H1 (cell line): ENCODE data around the gene TYW5.

Experiments used
- CTCF ChIP-seq, 3 experiments: IDR thresholded peaks; 1 replicate in 2 of 3; 2 replicates in 1 of 3; pipeline versions ENCODE4 v1.5.1 to v1.6.1; 2011; ENCODE audit warnings: low read length in 3 of 3, mild to moderate bottlenecking in 3 of 3, inconsistent platforms in 2 of 3, low read depth in 1 of 3, moderate library complexity in 1 of 3; ENCODE audit not compliant: insufficient read depth in 1 of 3; ENCODE audit errors: control extremely low read depth in 1 of 3
- EP300 ChIP-seq, 2 experiments: IDR thresholded peaks; 1 replicate in 1 of 2; 2 replicates in 1 of 2; pipeline ENCODE4 v1.6.1; 2011 to 2012; ENCODE audit warnings: low read depth in 2 of 2, low read length in 2 of 2, mild to moderate bottlenecking in 2 of 2, borderline replicate concordance in 1 of 2, inconsistent platforms in 1 of 2, moderate library complexity in 1 of 2
- HDAC2 ChIP-seq, 2 experiments: fragments of 300-600 bp in 1 of 2; sonication (generic) in 1 of 2; IDR thresholded peaks; 2 replicates each; pipeline ENCODE4 v1.6.1; 2011 to 2012; ENCODE audit warnings: low read depth in 2 of 2, low read length in 2 of 2, mild to moderate bottlenecking in 2 of 2, moderate library complexity in 2 of 2, borderline replicate concordance in 1 of 2, inconsistent platforms in 1 of 2
- JUND ChIP-seq: IDR thresholded peaks from 2 replicates; pipeline ENCODE4 v1.6.1; 2011; ENCODE audit warnings: mild to moderate bottlenecking, improper control_type of control experiment, low read length
- MAX ChIP-seq: IDR thresholded peaks from 2 replicates; pipeline ENCODE4 v1.6.1; 2012; ENCODE audit warnings: inconsistent platforms
- POLR2A ChIP-seq, 2 experiments: IDR thresholded peaks; 1 replicate in 1 of 2; 2 replicates in 1 of 2; pipeline ENCODE4 v1.6.1; 2011; ENCODE audit warnings: low read depth in 2 of 2, low read length in 2 of 2, mild to moderate bottlenecking in 2 of 2; ENCODE audit errors: control extremely low read depth in 1 of 2
- POLR2AphosphoS5 ChIP-seq: IDR thresholded peaks from 2 replicates; pipeline ENCODE4 v1.6.1; 2011; ENCODE audit warnings: low read depth, low read length
- RAD21 ChIP-seq, 2 experiments: IDR thresholded peaks in 1 of 2; conservative IDR thresholded peaks in 1 of 2; 2 replicates each; pipeline ENCODE4 v1.6.1; 2011; ENCODE audit warnings: low read depth in 2 of 2, low read length in 2 of 2, improper control_type of control experiment in 1 of 2, inconsistent platforms in 1 of 2, mild to moderate bottlenecking in 1 of 2, moderate library complexity in 1 of 2
- SIRT6 ChIP-seq: IDR thresholded peaks from one replicate; pipeline ENCODE4 v1.7.1; 2012; ENCODE audit warnings: low read length, inconsistent platforms
- SIX5 ChIP-seq: IDR thresholded peaks from 2 replicates; pipeline ENCODE4 v1.6.1; 2011; ENCODE audit warnings: mild to moderate bottlenecking, low read depth, low read length
- TCF12 ChIP-seq: IDR thresholded peaks from 2 replicates; pipeline ENCODE4 v1.6.1; 2011; ENCODE audit warnings: low read depth, mild to moderate bottlenecking, low read length

- TF ChIP-seq POLR2A (IDR thresholded peaks at IDR 0.05; ENCODE audit: control extremely low read depth in 1 of 2, low read depth in 2 of 2, low read length in 2 of 2) (no peak), RAD21 (IDR thresholded peaks at IDR 0.05 in 1 of 2, conservative IDR thresholded peaks at IDR 0.05 in 1 of 2; ENCODE audit: low read depth in 2 of 2, low read length in 2 of 2) (peak; percentile 91 to 93), CTCF (IDR thresholded peaks at IDR 0.05; ENCODE audit: control extremely low read depth in 1 of 3, insufficient read depth in 1 of 3, low read depth in 1 of 3, low read length in 3 of 3) (peak; percentile 29 to 81 (median 75)), POLR2AphosphoS5 (no peak), JUND (no peak), EP300 (IDR thresholded peaks at IDR 0.05; ENCODE audit: borderline replicate concordance in 1 of 2, low read depth in 2 of 2, low read length in 2 of 2) (no peak), TCF12 (no peak), SIX5 (no peak), MAX (no peak), SIRT6 (no peak), HDAC2 (IDR thresholded peaks at IDR 0.05; ENCODE audit: borderline replicate concordance in 1 of 2, low read depth in 2 of 2, low read length in 2 of 2) (no peak)
Measured at GRCh38 chr2:199979832-199980628, 24.7 kb upstream of the TYW5 start.
